Measurements from ENCODE around the gene SERINC3. TPM values are rescaled to one million over a fixed set of nuclear protein-coding genes. Genes with fewer than 3 reads are reported as not detected.
A peak's percentile ranks its signal among the peaks of the same experiment; 100 is the strongest.
"Not testable (repeated sequence)": the region's sequence is repeated elsewhere in the genome, so short reads cannot be mapped to it uniquely, and the experiment has no call there.

Gene SERINC3
- total RNA-seq, 1 experiment from 2014 or later, result 82.7 TPM

DNA sequence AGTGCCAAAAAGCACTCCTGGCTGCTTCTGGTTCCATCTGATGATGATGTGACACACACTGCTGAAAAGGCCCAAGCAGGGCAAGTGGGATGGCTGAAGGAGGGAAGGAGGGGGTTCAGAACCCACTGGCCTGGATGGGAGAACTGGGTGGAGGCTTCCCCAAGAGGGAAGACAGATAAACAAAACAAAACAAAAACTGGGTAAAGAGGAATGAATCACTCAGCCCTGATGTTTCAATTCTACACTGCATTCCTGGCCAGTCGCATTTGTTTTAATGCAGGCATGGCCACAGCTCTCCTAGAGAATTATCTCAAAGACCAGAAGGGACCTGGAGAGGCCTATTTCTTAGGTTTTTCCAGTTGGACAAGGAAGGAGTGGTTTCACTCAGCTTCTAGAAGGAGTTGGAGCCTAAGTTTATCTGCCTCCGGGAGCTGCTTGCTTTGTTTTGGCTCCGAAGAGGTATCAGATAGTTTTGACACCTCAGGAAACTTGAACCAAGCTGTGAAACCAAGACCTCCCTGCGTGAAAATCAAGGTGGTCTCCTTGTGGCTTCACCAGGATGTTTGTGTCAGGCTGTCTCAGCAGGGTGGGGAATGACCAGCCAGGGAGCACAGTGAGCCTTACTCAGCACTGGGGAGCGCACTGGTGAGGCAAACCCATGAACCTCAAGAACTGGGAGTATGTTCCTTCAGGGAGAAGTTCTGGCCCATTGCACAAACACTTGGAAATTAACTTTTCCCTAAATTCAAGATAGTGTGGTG is 30.1 kb downstream of the SERINC3 start:
- no peak for DNase-seq (ENCODE audit: low spot score)

- no peak for DNase-seq (ENCODE audit: low spot score)
Observed at GRCh38 chr20:44489931-44490330, 31.9 kb downstream of the SERINC3 start.

DNA sequence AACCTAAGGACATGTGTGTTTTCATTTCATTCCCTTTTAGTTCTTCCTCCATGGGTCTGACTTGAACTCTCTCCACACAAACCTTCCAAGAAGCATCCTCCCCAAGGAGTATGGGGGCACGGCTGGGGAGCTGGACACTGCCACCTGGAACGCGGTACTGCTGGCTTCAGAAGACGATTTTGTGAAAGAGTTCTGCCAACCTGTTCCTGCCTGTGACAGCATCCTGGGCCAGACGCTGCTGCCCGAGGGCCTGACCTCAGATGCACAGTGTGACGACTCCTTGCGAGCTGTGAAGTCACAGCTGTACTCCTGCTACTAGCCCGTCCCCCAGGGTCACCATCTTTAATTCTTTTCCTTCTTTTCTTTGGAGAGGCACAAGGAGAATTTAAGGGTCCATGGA is 32.6 kb downstream of the SERINC3 start:
- DNase-seq (ENCODE audit: low spot score), result no peak

DNA sequence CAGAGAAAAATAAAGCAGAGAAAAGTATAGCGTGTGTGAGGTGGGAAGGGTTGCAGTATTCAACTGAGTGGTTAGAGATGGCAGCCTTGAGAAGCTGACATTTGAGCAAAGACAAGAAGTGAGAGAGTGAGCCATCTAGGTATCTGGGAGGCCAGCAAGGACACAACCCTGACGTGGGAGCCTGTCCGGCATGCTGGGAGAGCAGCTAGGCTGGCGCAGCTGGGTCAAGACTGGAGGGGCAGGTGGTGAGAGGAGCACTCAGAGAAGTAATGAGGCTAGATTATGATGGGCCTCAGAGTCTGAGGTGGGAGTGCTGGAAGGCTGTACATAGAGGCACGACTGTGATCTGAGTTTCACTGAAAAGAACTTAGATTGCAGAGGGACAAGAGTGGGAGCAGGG is 33.3 kb downstream of the SERINC3 start:
- no peak for DNase-seq (ENCODE audit: low spot score)

DNA sequence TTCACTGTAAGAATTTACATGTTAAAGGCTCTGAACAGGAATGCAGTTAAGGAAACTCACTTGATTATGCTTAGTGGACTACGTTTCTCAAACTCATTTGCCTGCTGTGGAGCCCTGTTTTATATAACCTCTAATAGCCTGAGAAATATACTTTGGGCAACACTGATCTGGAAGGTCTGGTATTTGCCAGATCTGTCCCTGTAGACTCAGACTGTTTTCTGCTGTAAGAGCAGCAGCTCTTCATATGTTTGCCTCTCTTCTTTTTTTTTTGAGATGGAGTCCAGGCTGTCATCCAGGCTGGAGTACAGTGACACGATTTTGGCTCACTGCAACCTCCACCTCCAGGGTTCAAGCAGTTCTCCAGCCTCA is 36.1 kb downstream of the SERINC3 start:
- DNase-seq (ENCODE audit: low spot score), result no peak

DNA sequence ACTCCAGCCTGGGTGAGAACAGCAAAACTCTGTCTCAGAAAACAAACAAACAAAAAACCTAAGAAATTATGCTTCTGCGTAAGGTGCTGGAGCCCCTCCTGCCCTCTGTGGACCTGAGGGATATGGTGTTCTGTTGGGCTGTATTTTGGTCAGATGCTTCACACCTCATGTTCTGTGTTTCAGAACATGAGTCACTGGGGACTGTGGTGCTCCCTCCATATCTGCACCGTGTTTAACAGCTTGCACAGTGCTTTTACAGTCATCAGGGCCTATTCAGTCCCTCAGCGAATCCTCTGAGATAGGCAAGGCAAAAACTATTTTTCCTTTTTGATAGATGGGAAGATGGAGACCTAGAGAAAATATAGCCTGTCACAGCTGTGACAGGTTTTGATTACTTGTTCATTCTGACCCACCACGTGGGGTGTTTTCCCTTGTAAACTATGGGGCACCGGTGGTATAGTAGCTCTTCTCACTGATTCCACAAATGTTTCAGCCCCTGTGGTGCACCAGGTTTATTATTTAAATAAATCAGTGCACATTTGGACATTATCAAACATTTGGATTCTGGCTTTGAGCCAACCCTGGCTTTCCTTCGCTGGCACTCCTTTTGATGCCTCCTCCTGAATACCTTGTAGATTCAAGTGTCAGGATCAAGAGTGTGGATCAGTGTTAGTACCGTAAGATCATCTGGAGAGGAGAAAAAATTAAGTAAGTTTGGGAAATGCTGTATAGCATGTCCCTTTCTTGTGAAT is 36.6 kb downstream of the SERINC3 start:
- no peak for DNase-seq (ENCODE audit: low spot score)

DNA sequence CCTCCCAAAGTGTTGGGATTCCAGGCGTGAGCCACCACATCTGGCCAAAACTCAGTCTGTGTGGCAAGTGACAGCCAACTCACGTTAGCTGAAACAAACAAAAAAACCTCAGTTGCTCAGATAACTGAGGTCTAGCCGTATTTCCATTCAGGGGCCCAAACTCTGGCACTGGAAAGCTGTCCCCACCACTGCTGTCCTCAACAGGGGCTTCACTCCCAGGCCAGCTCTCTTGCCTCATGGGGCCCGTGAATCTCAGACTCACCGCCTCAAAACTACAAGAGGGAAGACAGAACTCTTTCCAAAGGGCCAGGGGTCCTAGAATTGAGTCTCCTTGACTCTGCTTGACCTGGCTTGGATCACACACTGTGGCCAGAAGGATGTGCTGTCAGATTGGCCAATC is 38.8 kb downstream of the SERINC3 start:
- DNase-seq (ENCODE audit: low spot score), result no peak

DNA sequence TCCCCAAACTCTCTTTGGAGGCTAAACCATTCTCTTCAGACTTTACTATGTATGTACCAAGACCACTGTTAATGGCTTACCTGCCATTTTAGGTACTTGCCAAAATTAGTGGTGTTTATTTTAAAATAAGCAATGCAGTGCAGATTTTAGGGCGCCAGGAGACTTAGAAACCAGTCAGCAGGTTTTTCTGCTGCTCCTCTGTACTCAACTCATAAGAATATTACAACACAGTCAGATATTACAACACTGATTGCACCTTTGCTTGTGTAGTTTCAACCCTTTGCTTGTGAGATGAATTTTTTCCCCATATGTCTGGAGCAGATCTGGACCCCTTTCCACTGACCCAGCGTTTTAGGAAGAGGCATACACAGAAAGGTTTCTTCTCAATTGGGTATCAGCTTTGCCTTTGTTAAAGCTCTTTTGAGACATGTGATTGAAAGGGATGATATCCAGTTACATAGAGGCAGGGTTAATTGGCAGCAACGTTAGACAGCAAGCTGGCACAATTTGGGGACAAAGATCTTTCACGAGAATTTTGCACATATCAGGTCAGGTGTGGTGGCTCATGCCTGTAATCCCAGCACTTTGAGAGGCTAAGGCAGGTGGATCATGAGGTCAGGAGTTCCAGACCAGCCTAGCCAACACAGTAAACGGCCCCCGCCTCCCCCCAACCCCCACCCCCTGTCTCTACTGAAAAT is 40.0 kb downstream of the SERINC3 start:
- DNase-seq (ENCODE audit: low spot score), result no peak

- no peak for DNase-seq (ENCODE audit: low spot score)
Observed at GRCh38 chr20:44480097-44480496, 41.8 kb downstream of the SERINC3 start.

DNA sequence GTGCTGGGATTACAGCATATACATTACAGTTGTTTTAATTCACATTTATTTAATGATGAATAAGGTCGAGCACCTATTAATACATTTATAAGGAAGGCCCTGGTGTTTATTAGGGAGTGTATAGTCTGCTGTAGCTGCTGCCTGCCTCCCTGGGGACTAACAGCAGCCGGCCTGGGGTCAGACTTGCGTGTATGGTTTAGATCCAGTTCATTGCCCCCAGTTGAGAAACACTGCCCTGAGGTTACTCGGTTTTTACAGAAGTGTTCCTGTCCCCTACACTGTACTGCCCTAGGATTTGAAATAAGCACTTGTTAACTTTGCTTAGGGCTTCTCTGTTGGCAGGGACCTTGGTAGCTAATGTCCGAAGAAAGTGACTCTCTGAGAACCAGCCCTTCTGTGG is 42.2 kb downstream of the SERINC3 start:
- no peak for DNase-seq (ENCODE audit: low spot score)

DNA sequence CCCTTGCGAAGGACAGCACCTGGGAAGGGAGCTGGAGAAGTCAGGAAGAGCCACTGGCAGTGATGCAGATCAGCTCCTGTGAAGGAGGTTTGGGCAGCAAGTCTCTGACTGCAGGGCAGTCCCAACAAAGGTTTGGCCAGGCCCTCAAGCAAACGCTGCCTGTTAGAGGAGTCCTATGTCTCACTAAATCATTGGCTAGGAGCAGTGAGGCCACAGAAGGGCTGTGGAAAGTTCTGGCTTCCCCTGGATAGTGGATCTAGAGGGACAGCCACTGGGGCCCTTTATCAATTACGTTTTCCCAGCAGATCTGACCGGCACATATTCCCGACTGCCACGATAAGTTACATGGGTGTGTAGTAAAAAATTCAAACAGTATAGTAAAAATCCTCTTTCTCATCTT is 43.7 kb downstream of the SERINC3 start:
- no peak for DNase-seq (ENCODE audit: low spot score)

DNA sequence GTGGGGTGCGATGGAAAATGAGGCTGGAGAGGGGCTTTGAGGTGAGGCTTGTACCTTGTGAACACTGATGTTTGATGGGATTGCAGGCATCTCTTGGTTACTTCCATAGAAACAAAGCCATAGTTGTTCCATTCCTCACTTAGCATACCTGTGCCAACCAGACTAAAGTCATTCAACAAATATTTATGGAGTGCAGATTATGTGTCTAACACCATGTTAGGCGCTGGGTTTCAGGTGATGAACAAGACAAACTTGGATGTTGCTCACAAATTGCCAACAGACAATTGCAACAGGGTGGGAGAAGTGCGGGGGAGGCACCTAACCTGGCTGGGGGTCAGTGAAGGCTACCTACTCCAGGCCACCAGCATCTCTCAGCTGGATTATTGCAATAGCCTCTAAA is 44.7 kb downstream of the SERINC3 start:
- DNase-seq (ENCODE audit: low spot score), result no peak

- DNase-seq (ENCODE audit: low spot score), result peak; percentile 85
Observed at GRCh38 chr20:44475694-44476560, 45.9 kb downstream of the SERINC3 start, which contains the start of gene TTPAL. Gene TTPAL (plus strand): TSS chr20:44475874. CDS start chr20:44480000, 4,126 bp downstream.

GRCh38 chr20:44475372-44475693 is 46.5 kb downstream of the SERINC3 start:
- no peak for DNase-seq (ENCODE audit: low spot score)

DNA sequence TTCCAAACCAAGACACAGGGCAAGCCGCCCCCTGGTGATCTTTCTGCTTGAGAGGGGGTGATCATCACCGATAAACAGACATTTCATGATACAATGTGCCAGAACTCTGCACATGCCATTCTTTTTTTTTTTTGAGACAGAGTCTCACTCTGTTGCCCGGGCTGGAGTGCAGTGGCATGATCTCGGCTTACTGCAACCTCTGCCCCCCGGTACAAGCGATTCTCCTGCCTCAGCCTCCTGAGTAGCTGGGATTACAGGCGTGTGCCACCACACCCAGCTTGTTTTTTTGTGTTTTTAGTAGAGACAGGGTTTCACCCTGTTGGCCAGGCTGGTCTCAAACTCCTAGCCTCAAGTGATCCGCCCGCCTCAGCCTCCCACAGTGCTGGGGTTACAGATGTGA is 49.6 kb downstream of the SERINC3 start:
- not testable (repeated sequence) for DNase-seq (ENCODE audit: low spot score)

DNA sequence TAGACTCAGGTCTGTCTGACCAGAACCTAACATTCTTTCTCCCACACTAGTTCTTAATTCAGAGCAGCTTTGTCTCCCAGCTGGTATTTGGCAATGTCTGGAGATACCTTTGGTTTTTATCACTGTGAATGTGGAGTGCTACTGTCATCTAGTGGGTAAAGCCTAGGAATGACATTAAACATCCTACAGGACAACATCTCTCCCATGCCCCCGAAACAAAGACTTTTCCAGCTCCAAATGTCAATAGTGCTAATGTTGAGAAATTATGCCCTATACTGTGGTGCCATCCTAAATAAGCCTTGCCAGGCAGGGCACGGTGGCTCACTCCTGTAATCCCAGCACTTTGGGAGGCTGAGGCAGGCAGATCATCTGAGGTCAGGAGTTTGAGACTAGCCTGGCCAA is 50.4 kb downstream of the SERINC3 start:
- no peak for DNase-seq (ENCODE audit: low spot score)

- no peak for DNase-seq (ENCODE audit: low spot score)
Observed at GRCh38 chr20:44470327-44470726, 51.5 kb downstream of the SERINC3 start.

GRCh38 chr20:44468044-44468782 is 53.7 kb downstream of the SERINC3 start:
- DNase-seq (ENCODE audit: low spot score), result no peak

GRCh38 chr20:44467289-44467883 is 54.5 kb downstream of the SERINC3 start:
- DNase-seq (ENCODE audit: low spot score), result no peak

- DNase-seq (ENCODE audit: low spot score), result no peak
Observed at GRCh38 chr20:44465001-44465560, 56.8 kb downstream of the SERINC3 start.
